CD4-positive, alpha-beta T cell treated with Interleukin-4 for 4 hours (primary cell): Measurements from ENCODE around the gene PAK4.

Experiments used
- DNase-seq: peaks from one replicate; pipeline ENCODE4 v3.0.0-alpha.2; 2020

PAK4 gene

GRCh38 chr19:39183104-39183503 lies 57.5 kb downstream of the PAK4 start:
- DNase-seq, result no peak

GRCh38 chr19:39186391-39186790 lies 60.8 kb downstream of the PAK4 start:
- no peak for DNase-seq

GRCh38 chr19:39187552-39187943 lies 62.0 kb downstream of the PAK4 start:
- no peak for DNase-seq

- DNase-seq, result no peak
Observed at GRCh38 chr19:39188960-39189359, 63.4 kb downstream of the PAK4 start.

GRCh38 chr19:39190768-39191167 lies 65.2 kb downstream of the PAK4 start:
- DNase-seq, result no peak

- no peak for DNase-seq
Observed at GRCh38 chr19:39192846-39193245, 67.3 kb downstream of the PAK4 start.

- DNase-seq, result no peak
Observed at GRCh38 chr19:39193803-39194202, 68.2 kb downstream of the PAK4 start.

- no peak for DNase-seq
Observed at GRCh38 chr19:39194832-39195542, 69.4 kb downstream of the PAK4 start.

GRCh38 chr19:39195755-39196154 lies 70.2 kb downstream of the PAK4 start:
- peak; percentile 8 for DNase-seq

- no peak for DNase-seq
Observed at GRCh38 chr19:39196320-39196719, 70.7 kb downstream of the PAK4 start.

- DNase-seq, result no peak
Observed at GRCh38 chr19:39196860-39197562, 71.4 kb downstream of the PAK4 start, which contains the start of gene NCCRP1. Gene NCCRP1 (plus strand): TSS chr19:39196964. CDS start chr19:39196983, 19 bp downstream.

- no peak for DNase-seq
Observed at GRCh38 chr19:39197808-39198207, 72.2 kb downstream of the PAK4 start.

- no peak for DNase-seq
Observed at GRCh38 chr19:39199025-39199424, 73.4 kb downstream of the PAK4 start.

- no peak for DNase-seq
Observed at GRCh38 chr19:39200066-39200802, 74.6 kb downstream of the PAK4 start.

- no peak for DNase-seq
Observed at GRCh38 chr19:39200803-39201115, 75.2 kb downstream of the PAK4 start.

GRCh38 chr19:39202998-39203355 lies 77.4 kb downstream of the PAK4 start:
- DNase-seq, result no peak

- no peak for DNase-seq
Observed at GRCh38 chr19:39203372-39204341, 78.1 kb downstream of the PAK4 start, which contains the start of gene SYCN. Gene SYCN (minus strand): TSS chr19:39204263. CDS start chr19:39204254, 9 bp downstream.

- DNase-seq, result no peak
Observed at GRCh38 chr19:39205449-39205764, 79.8 kb downstream of the PAK4 start.

- DNase-seq, result no peak
Observed at GRCh38 chr19:39206122-39206521, 80.5 kb downstream of the PAK4 start.

GRCh38 chr19:39207293-39207836 lies 81.8 kb downstream of the PAK4 start:
- no peak for DNase-seq

GRCh38 chr19:39208175-39208795 lies 82.7 kb downstream of the PAK4 start:
- no peak for DNase-seq

GRCh38 chr19:39209196-39209595 lies 83.6 kb downstream of the PAK4 start:
- DNase-seq, result no peak
